Stimulated activated CD4-positive, alpha-beta T cell treated with anti-CD3 and anti-CD28 coated beads, Interleukin-1b, Interleukin-23, amount 100 ng/mL, for 1 hour (primary cell): ENCODE measurements around the gene ATP8B2.
"Not testable (repeated sequence)": the region's sequence is repeated elsewhere in the genome, so short reads cannot be mapped to it uniquely, and the experiment has no call there.

Experiments used
- DNase-seq, 2 donors: peaks; one replicate each; pipeline ENCODE4 v3.0.0-alpha.2; 2020; ENCODE audit warnings: low read depth in 2 of 2

Gene ATP8B2

DNA sequence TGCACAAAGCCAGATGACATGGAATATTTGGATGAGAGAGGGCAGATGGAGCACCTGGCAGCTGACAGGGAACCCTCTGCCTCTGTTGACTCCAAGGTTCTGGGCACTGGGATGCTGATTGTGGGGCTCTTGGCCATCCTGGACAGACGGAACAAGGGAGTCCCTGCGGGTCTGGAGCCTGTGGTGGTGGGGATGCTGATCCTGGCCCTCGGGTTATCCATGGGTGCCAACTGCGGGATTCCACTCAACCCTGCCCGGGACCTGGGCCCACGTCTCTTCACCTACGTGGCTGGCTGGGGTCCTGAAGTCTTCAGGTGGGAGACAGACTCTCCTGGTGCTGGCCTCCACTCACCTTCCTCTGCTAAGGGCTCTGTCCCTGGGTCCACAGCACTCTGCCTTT, 1.8 kb upstream of the ATP8B2 start:
- no peak for DNase-seq

- no peak for DNase-seq
Measured at GRCh38 chr1:154324241-154324640, 1.1 kb upstream of the ATP8B2 start.

DNA sequence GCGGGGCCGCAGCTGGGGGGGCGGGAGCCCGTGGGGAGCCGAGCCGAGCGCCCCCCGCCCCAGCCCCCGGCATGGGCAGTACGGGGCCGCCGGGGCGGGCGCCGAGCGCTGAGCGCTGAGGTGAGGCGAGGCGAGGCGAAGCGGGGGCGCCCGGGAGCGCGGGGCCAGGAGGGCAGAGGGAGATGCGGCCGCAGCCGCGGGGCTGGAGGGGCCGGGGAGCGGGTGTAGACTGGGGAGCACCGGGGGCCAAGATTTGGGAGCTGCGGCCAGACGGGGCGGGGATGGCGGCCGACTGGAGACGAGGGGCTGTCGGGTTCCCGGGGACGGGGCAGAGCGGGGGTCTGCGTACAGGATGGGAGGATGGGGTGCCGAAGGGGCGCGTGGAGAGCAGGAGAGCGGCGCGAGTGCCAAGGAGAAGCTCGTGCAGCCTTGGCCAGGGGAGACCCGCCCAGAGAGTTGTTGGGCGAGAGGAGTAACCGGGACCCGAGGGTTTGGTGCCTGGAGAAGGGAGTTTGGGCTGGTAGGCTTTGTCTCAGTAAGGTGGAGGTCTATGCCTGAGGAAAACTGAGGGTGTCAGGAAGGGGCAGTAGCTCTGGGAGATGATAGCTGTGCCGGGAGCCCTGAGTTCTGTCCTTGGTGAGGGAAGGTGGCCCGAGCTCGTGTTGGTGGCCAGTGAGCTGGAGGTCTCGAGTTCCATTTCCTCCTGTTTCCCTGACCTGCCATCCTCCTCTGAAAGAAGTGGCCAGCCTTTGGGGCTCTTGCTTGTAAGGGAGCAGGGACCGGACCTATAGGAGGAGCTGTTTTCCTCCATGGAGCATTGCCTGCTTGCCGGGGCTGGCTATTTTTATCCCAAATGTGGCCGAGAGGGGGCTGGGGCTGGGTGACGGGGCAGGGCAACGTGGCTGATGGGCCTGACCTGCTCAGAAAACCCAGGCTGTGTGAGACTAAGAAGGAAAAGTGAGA, 539 bp downstream of the ATP8B2 start:
- no peak for DNase-seq

GRCh38 chr1:154326546-154327465, 1.5 kb downstream of the ATP8B2 start:
- no peak for DNase-seq

DNA sequence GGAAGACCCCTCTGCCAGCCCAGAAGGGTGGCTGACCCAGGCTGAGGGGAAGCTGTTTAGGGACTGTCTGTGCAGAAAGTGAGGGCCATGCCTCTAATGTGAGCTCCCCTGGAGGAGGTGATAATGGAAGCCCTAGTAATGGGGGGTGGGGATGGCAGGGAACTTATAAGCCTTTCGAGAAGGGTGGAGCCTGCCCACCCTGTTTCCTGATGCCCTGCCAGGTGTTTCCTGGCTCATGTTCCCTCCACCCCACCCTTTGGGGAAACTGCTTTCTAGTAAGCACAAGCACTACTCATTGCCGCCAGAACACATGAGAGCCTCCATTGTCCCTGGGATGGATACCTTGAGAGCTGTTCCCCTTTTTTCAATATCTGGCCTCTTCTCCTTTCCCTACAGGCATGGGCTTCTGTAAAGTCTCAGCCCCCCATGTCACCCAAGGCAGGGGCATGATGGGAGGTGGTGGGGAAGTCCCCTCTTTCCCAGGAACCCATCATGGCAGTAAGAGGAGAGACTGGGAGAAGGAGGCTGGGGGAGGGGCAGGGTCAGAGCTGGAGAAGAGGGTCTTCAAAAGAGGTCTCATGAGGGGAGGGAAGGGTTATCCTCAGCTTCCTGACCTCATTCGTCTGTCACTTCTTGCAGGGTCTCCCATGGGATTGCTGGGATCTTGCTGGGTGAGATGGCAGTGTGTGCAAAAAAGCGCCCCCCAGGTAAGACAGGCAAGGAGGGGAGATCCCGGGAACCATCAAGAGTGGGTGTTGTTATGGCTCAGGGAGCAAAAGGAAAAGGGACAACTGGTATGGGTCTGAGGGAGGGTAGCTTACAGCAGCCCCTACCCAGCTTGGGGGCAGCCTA, 2.4 kb downstream of the ATP8B2 start:
- no peak for DNase-seq

DNA sequence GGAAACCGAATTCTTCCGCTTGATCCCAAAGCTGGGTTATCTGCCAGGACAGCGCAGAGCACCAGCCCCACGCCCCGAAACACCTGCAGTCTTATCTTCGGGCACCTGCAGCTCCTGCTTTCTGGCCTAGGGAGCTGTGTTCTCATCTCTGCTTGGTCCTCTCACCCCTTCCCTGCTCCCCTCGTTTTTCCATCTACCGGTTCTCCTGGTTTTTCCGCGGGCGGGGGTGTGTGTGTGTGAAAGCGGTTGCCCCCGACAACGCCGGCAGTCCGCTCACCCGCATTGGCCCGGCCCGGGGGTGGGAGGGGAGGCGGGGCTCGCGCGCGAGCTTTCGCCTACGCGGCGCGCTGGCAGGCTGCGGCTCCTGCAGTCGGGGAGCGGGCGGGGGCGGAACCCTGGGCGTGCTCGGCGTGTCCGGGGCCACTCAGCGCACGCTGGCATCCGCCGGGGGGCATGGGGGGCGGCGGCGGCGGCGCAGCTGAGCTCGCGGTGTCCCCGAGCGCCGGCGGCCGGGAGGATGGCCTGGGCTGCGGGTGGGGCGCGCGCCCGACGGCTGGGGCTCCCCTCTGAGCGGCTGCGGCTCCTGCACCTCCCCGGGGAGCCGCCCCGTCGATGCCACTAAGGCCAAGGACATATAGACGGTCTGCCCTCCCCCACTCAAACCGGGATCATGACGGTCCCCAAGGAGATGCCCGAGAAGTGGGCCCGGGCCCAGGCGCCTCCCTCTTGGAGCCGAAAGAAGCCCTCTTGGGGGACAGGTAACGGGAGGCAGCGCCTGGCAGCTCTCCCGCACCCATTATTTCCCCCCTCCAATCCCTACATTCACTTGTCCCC, 3.2 kb downstream of the ATP8B2 start:
- DNase-seq: peak; percentile 65 to 82

DNA sequence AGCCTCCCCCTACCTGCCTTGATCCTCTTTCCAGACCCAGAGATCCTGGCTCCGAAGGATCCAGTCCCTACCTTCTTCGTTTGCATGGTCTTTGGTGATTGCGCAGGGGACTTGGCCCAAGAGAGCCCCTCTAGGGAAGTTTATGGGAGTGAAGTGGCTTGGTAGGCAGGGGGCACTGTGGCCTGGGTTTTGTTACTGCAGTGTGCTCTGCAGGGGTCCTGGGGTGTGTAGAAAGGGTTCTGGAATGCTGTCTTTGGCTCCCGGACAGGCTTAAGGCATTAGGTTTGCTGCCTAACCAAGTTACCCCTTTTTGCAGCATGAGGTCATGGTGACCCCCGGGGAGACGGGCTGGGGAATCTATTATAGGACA, 3.8 kb downstream of the ATP8B2 start:
- DNase-seq: no peak

- DNase-seq: no peak
Measured at GRCh38 chr1:154329551-154330131, 4.3 kb downstream of the ATP8B2 start.

DNA sequence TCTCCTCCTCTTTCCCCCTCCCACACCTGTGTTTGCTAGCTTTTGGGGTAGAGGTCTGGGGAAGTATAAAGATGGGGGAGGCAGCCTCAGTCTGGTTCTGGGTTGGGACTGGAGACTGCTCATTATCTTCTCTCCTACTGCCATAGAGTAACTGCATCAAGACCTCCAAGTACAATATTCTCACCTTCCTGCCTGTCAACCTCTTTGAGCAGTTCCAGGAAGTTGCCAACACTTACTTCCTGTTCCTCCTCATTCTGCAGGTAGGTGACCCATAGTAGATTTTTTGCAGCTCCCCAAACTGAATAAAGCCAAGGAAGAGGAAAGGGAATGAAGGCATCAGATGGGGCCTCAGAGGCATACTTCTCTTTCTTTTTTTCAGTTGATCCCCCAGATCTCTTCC, 5.3 kb downstream of the ATP8B2 start:
- no peak for DNase-seq

- no peak for DNase-seq
Measured at GRCh38 chr1:154334079-154335024, 9.0 kb downstream of the ATP8B2 start.

DNA sequence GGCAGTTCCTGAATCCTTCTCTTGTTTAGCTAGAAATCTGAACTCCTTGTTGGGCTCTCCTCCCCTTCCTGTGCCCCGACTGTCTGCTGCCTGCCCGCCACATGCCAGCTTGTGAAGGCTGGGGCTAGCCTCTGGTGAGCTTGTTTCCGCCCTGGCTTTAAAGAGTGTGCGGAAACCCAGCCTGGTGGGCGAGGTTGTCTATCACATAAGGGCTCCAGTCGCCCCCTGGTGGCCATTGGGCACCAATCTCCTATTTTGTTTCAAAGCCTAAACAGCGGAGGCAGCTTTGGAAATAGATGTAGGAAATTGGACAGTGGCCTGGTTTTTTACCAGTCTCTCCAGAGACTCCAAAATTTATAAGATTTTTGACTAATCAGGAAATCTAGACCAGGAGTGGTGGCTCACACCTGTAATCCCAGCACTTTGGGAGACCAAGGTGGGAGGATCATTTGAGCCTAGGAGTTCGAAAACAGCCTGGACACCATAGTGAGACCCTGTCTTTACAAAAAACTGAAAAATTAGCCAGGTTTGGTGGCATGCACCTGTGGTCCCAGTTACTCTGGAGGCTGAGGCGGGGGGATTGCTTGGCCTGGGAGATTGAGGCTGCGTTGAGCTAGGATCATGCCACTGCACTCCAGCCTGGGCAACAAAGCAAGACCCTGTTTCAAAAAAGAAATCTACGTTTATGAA, 9.8 kb downstream of the ATP8B2 start:
- DNase-seq: peak; percentile 81 to 85

- no peak for DNase-seq
Measured at GRCh38 chr1:154337253-154337894, 12.0 kb downstream of the ATP8B2 start.

GRCh38 chr1:154338875-154339274, 13.6 kb downstream of the ATP8B2 start:
- no peak for DNase-seq

GRCh38 chr1:154341366-154341765, 16.0 kb downstream of the ATP8B2 start:
- not testable (repeated sequence) for DNase-seq

DNA sequence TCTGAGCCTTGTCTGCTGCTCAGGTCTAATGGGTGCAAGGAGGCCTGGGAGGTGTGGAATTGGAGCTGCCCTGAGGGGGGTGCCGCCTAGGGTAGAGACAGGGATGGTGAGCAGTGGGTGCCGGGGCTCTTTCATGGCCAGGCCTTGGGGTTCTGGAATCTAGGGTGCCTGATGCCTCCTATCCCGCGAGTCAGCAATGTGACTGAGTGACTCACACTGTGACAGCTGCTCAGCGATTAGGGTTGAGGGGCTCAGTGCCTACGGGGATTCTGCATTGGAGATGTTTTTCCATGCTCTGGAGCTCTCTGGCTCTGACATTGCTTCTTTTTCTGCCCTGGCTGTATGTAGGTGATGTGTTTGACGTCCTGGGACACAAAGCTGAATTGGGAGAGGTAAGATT, 16.8 kb downstream of the ATP8B2 start:
- no peak for DNase-seq

DNA sequence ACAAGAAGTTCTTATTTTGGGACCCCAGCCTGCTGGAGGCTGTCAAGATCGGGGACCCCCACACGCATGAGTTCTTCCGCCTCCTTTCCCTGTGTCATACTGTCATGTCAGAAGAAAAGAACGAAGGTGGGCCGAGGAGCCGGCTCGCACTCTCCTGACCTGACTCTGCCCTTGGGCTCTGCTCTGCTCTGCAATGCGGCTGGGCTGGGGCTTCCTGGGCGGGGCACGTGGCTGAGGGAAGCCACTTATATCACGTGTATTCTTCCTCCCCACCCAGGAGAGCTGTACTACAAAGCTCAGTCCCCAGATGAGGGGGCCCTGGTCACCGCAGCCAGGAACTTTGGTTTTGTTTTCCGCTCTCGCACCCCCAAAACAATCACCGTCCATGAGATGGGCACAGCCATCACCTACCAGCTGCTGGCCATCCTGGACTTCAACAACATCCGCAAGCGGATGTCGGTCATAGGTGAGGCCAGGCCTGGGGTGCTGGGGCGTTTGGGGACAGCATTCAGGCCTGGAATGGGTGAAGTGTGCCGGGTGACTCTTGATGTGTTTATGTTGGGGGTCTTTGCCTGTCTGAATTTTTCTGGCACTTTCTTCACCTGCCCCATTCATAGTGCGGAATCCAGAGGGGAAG, 17.6 kb downstream of the ATP8B2 start:
- DNase-seq: peak in 1 of 2 donors; percentile 39

GRCh38 chr1:154344977-154345837, 19.9 kb downstream of the ATP8B2 start:
- peak; percentile 57 to 60 for DNase-seq
